Activated CD4-positive, CD25-positive, alpha-beta regulatory T cell treated with anti-CD3 and anti-CD28 coated beads, Interleukin-2, amount 50 U/mL, for 24 hours (primary cell): ENCODE results near the gene FCRLB.
"Not testable (repeated sequence)": the region's sequence is repeated elsewhere in the genome, so short reads cannot be mapped to it uniquely, and the experiment has no call there.

Experiments used
- ATAC-seq, 2 donors: fragments of 150-1000 bp; cut with Tn5 transposase; one replicate each; pipeline ENCODE4 v1.10.0; 2021; ENCODE audit warnings: mild to moderate bottlenecking in 1 of 2, moderate library complexity in 1 of 2

Gene FCRLB

GRCh38 chr1:161720956-161721737, at the start of gene FCRLB:
Gene FCRLB (plus strand): TSS chr1:161721544. CDS start chr1:161722673, 1,129 bp downstream.
- no peak for ATAC-seq

DNA sequence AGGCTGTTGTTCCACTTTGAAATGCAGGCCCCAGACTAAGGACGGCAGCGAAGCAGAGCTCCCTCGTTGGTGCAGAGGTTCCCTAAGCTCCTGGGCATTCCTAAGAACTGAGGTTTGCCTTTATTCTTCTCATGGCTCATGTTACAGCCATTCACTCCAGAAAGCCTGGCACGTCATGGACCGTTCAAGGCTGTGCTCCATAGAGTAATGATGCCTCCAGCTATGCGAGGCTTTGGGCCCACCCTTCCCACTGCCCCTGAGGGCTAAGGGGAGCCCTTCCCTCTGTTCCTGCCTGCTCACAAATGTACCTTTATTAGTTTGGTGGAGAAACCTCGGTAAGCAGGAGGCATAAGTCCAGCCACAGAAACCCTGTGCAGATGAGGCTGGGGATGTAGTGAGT, 47.9 kb upstream of the FCRLB start:
- ATAC-seq = not testable (repeated sequence)

GRCh38 chr1:161674447-161674846, 46.9 kb upstream of the FCRLB start:
- peak in 1 of 2 donors; percentile 38 for ATAC-seq

DNA sequence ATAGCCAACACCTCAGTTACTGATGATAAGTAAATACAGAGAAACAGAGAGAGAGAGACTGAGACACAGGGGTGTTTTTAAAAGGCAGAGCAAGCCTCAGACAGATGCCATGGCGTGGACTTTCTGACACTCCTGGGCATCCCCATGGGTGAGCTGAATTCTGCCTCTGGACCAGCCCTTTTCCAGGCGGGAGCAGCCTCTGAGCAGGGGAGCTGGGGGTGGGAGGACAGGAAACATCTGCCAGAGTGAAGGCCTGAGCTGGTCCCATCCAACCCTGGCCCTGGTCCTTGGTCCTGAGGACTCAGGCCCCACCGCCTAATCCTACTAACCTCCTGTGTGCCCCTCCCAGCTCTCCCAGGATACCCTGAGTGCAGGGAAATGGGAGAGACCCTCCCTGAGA, 46.4 kb upstream of the FCRLB start:
- not testable (repeated sequence) for ATAC-seq

DNA sequence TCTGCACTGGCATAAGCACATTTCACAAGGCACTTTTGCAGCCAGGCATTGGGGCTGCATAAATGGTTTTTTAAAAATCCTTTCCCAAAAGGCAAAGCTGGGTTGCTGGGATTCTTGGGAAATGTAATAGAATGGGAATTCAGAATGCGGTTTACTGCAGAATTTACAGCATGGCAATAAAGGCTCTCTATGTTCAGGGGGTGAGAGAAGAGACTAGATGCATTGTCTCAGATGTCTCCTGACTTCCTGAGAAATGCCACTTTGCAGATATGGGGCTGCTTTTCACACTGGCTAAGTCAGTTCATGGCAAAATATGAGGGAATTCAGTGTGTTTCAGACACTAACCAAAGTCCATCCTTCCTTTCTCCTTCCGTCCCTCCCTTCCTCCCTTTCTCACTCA, 44.9 kb upstream of the FCRLB start:
- no peak for ATAC-seq

DNA sequence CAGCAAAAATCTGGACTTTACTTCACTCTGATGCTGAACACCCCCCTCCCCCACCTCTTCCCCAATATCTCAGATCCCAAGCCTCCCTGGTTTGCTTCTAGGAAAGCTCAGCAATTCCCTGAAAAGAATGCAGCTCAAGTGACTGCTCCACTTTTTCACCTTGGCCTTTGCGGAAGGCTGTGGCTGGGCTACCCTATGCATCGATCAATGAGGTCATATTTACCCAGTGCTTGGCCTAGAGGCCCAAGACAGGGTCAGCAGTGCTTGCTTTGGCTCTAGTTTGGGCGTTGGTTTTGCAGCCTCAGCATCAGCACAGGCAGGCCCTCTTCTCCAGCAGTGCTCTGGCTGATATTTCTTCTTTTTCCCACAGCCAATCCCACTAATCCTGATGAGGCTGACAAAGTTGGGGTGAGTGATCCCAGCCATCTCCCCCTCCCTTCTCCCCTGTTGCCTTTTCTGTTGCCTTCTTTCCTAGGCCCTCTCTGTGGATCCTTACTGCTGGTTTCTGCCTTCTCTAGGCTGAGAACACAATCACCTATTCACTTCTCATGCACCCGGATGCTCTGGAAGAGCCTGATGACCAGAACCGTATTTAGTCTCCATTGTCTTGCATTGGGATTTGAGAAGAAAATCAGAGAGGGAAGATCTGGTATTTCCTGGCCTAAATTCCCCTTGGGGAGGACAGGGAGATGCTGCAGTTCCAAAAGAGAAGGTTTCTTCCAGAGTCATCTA, 44.2 kb upstream of the FCRLB start:
- no peak for ATAC-seq

DNA sequence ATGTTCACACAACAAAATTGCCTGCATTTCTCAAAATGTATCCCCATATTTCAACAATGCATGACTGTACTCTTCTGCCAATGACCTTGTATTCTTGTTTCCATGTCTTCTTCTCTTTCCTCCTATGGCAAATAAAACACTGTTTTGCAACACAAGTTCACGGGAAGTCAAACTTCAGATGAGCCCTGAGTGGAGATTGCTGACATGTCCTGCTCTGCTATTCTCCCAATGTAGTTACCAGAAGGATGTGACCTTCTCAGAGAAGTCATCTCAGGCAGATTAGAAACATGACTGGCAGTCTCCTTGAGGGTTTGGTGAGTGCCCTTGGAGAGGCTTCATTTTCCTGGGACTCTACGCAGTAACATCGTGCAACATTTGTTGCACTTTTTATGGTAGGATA, 42.8 kb upstream of the FCRLB start:
- no peak for ATAC-seq

DNA sequence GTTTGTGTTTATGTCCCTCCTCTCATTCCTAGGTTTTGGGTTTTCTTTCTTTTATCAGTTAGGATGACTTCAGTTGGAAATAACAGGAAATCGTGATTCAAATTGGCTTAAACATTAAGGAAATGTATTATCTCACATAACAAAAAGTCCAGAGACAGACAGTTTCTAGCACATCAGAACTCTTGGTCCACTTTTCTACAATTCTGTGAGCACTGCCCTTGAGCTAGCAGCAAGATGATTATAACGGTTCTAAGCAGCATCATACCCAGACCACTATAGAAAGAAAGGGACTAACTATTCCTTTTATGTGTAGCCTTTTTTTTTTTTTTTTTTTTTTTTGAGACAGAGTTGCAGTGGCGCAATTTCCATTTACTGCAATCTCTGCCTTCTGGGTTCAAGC, 39.5 kb upstream of the FCRLB start:
- ATAC-seq = no peak

DNA sequence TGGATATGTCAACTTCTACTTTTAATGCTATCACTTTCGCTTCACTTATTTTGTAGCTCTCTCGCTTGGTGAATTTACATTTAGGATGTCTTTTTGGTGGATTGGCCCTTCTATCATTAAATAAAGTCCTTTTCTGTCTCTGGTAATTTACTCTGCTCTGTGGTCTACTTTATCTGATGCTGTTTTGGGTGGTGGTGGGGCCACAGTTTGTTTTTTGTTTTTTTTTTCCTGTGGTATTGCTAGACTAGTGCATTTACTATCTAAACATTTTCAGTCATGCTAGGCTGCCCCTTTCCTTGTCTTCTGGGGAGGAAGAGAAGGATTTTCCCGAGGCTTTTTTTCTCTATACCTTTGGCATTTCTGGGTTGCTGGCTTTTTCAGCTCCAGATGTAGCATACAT, 32.4 kb upstream of the FCRLB start:
- ATAC-seq = no peak

- no peak for ATAC-seq
Measured at GRCh38 chr1:161691846-161692245, 29.5 kb upstream of the FCRLB start.

GRCh38 chr1:161693020-161693712, 28.2 kb upstream of the FCRLB start:
- ATAC-seq = not testable (repeated sequence)

- ATAC-seq = not testable (repeated sequence)
Measured at GRCh38 chr1:161698302-161698701, 23.0 kb upstream of the FCRLB start.

GRCh38 chr1:161702250-161702649, 19.1 kb upstream of the FCRLB start:
- no peak for ATAC-seq

GRCh38 chr1:161705537-161705936, 15.8 kb upstream of the FCRLB start:
- ATAC-seq = no peak

DNA sequence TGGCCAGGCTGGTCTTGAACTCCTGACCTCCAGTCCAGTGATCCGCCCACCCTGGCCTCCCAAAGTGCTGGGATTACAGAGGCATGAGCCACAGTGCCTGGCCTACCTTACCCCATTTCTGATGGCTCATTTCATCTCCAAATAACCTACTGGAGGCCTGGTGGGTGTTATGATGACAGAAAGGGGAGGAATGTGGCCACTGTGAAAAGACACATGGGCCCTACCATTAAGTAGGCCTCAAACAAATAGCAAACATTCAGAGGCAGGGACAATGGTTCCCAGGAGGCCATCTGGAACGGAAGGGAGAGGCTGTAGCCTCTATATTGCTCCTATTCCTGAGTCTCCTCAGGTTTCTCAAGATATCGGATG, 15.2 kb upstream of the FCRLB start:
- no peak for ATAC-seq

DNA sequence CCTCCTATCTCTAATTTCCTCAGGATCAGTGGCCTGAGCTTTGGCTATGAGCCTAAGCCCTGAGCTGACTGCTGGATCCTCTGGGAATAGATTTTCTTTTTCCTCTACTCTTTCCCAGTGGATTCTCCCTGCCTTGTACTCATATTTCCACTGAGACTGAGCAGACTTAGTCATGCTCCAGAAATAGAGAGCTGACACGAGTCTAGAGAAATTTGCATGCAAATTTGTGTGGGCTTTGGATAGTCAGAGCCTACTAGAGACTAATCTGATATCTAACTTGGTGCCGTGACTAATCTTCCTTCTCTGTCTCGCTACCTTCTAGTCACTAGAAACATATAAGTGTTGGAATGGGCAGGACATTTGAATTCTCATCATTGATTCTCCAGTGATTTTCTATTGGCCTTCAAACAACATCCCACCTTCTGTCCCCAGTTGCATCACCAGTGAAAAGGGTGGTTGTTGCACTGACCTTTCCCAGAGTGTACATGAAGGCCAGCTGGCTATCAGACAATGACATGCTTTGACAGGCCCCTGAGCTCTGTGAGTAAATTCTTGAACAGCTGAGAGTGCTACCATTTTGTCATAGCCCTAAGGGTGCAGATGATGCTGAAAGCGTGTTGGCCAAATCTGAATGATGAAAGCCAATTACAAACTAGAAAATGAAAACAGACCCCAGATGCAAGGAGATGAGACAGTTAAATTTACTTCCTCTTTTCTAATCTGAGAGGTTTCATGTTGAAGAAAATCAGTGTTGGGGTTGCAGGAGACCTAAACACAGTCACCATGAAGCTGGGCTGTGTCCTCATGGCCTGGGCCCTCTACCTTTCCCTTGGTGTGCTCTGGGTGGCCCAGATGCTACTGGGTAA, 14.6 kb upstream of the FCRLB start, which contains the start of gene FCRLA:
TSS of gene FCRLA (plus strand) at position 748 of the 866 bp plus-strand sequence. CDS start at position 784, 36 bp downstream.
- ATAC-seq = peak; percentile 73 to 85

- no peak for ATAC-seq
Measured at GRCh38 chr1:161707503-161707902, 13.8 kb upstream of the FCRLB start.

GRCh38 chr1:161709373-161709772, 12.0 kb upstream of the FCRLB start:
- no peak for ATAC-seq

- no peak for ATAC-seq
Measured at GRCh38 chr1:161710560-161710959, 10.8 kb upstream of the FCRLB start.

DNA sequence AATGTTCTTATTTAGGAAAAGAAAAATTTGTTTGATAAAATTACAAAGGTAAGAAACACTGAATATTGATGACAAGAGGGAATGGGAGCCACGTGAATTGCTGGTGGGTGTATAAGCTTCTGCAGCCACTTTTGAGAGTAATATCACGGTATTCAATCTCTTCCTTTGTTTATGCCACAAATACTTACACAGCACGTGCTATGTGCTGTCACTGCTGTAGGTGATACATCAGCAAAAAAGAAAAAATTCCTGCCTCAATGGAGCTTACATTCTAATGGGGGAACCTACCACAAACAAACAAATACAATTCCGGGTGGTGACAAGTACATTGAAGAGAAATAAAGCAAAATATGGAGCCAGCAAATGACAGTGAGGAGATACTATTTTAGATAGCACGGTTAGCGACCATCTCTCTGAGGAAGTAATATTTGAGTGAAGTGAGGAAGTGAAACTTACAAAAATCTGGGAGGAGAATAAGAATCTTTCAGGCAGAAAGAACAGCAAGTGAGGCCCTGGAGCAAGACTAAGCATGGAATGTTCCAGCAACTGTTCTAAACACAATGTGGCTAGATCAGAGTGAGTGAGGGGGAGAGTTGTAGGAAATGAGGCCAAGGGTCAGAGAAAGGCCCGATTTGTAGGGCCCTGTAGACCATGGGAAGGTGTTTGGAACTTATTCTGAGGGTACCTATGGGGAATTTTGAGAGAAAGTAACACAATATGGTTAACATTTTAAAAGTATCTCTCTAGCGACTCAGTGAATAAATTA, 2.6 kb upstream of the FCRLB start:
- ATAC-seq = no peak

DNA sequence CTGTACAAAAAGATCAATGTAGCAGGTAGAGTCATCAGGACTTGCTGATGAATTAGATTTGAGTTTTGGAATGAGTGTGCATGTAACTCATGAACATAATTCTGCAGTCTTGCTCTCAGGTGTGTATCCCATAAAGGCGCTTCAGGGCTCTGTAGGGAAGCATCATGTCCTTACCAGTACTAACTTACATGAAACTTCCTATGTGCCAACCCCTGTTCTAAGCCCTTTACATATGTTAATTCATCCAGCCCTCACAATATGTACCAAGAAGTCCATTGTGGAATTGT, 2.1 kb upstream of the FCRLB start:
- ATAC-seq = peak in 1 of 2 donors; percentile 58

DNA sequence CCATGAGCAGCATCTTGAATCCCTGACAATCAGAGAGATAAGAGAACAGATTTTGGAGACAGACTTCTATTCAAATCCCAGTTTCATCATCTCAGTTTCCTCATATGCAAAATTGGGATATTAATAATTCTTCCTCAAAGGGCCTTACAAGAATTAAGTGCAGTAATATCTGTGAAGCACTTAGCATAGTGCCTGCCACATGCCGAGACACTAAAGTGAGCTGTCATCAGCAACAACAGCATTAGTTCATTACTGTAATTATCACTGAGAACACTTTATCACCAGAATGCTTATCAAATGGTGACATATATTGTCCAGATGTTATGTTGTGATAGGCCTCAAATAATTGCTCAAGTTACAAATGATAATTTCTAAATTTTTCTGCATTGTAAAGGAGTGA, 922 bp upstream of the FCRLB start:
- ATAC-seq = no peak
